HG02840 (cell line): Measurements from ENCODE around the gene SMAD9.
A peak's percentile ranks its signal among the peaks of the same experiment; 100 is the strongest.

Experiments used
- ATAC-seq: cut with Tn5 transposase; IDR thresholded peaks from one replicate; pipeline ENCODE4 v1.9.1; 2021; ENCODE audit warnings: mild to moderate bottlenecking, moderate library complexity, moderate number of reproducible peaks; ENCODE audit not compliant: unreplicated experiment, low FRiP score

Gene SMAD9

GRCh38 chr13:36820222-36820621, 99.8 kb downstream of the SMAD9 start:
- ATAC-seq: no peak

- ATAC-seq: no peak
Measured at GRCh38 chr13:36819739-36820090, 100.3 kb downstream of the SMAD9 start.

- ATAC-seq: peak; percentile 93
Measured at GRCh38 chr13:36818804-36819738, 101.0 kb downstream of the SMAD9 start, which contains the start of gene RFXAP. Gene RFXAP (plus strand): TSS chr13:36819222. CDS start chr13:36819358, 136 bp downstream.

- peak; percentile 9 for ATAC-seq
Measured at GRCh38 chr13:36817996-36818803, 101.8 kb downstream of the SMAD9 start.

GRCh38 chr13:36815062-36815461, 105.0 kb downstream of the SMAD9 start:
- no peak for ATAC-seq

- no peak for ATAC-seq
Measured at GRCh38 chr13:36814465-36814864, 105.6 kb downstream of the SMAD9 start.

- ATAC-seq: no peak
Measured at GRCh38 chr13:36813225-36813624, 106.8 kb downstream of the SMAD9 start.

GRCh38 chr13:36807616-36808015, 112.4 kb downstream of the SMAD9 start:
- no peak for ATAC-seq

GRCh38 chr13:36806102-36806501, 113.9 kb downstream of the SMAD9 start:
- ATAC-seq: no peak

- no peak for ATAC-seq
Measured at GRCh38 chr13:36804588-36804987, 115.5 kb downstream of the SMAD9 start.

- no peak for ATAC-seq
Measured at GRCh38 chr13:36801035-36801434, 119.0 kb downstream of the SMAD9 start.

- ATAC-seq: no peak
Measured at GRCh38 chr13:36796052-36796451, 124.0 kb downstream of the SMAD9 start.

- ATAC-seq: no peak
Measured at GRCh38 chr13:36795463-36795862, 124.6 kb downstream of the SMAD9 start.
